IMR-90 (cell line): ENCODE data around the gene TP63. TPM values are rescaled to one million over a fixed set of nuclear protein-coding genes. Genes with fewer than 3 reads are reported as not detected.

ENCODE experiments used
- ATAC-seq: fragments of 200-7000 bp; cut with Tn5 transposase; 2 replicates; pipeline ENCODE4 v1.9.1; 2020; ENCODE audit warnings: low read depth, mild to moderate bottlenecking, moderate library complexity
- BruUV-seq: library from RNA; stranded (reverse); fragments of 400-500 nt; replicated peaks from 2 replicates; lab custom pipeline; 2021; lab: Mats Ljungman, UMichigan
- CTCF ChIA-PET: fragments of 300-600 bp; formaldehyde crosslinking; extraction: SDS; loops from one replicate; lab custom pipeline; 2021; ENCODE audit warnings: antibody characterized with exemption; lab: Yijun Ruan, JAX
- POLR2A ChIA-PET: fragments of 300-600 bp; sonication (Branson Sonifier 250); formaldehyde crosslinking; loops from one replicate; lab custom pipeline; 2022; ENCODE audit warnings: antibody characterized with exemption; ENCODE audit not compliant: unreplicated experiment; lab: Charles Lee
- DNase-seq: peaks from one replicate; pipeline ENCODE4 v3.0.0; 2013
- H2AFZ ChIP-seq: replicated peaks from 2 replicates; pipeline ENCODE3; 2013; ENCODE audit warnings: low read length, mild to moderate bottlenecking; ENCODE audit not compliant: poor library complexity
- H2AK5ac ChIP-seq: 2 replicates; pipeline ENCODE4 v1.6.1; 2013; ENCODE audit warnings: low read depth, low read length, inconsistent platforms
- H2AK9ac ChIP-seq: replicated peaks from 2 replicates; pipeline ENCODE3; 2013; ENCODE audit warnings: mild to moderate bottlenecking, low read depth, low read length, moderate library complexity; ENCODE audit not compliant: poor library complexity
- H2BK120ac ChIP-seq: 2 replicates; pipeline ENCODE4 v1.6.1; 2013; ENCODE audit warnings: low read depth, low read length, inconsistent platforms
- H2BK15ac ChIP-seq: 3 replicates; pipeline ENCODE4 v1.6.1; 2013; ENCODE audit warnings: low read depth, low read length, inconsistent platforms
- H2BK20ac ChIP-seq: 2 replicates; pipeline ENCODE4 v1.6.1; 2013; ENCODE audit warnings: low read depth, mild to moderate bottlenecking, inconsistent platforms, low read length, moderate library complexity
- H2BK5ac ChIP-seq: 2 replicates; pipeline ENCODE4 v1.6.1; 2013; ENCODE audit warnings: mild to moderate bottlenecking, low read depth, low read length, inconsistent platforms; ENCODE audit not compliant: poor library complexity, severe bottlenecking
- H3K14ac ChIP-seq: replicated peaks from 2 replicates; pipeline ENCODE4 v1.6.1; 2013; ENCODE audit warnings: low read depth, low read length, inconsistent platforms
- H3K18ac ChIP-seq: 2 replicates; pipeline ENCODE4 v1.6.1; 2013; ENCODE audit warnings: low read depth, low read length, control low read depth
- H3K23ac ChIP-seq: 2 replicates; pipeline ENCODE4 v1.6.1; 2013; ENCODE audit warnings: low read depth, low read length, inconsistent platforms
- H3K27ac ChIP-seq: 2 replicates; pipeline ENCODE4 v1.5.1; 2013; ENCODE audit warnings: mild to moderate bottlenecking, control low read depth, low read length; ENCODE audit not compliant: insufficient read depth
- H3K27me3 ChIP-seq: 2 replicates; pipeline ENCODE4 v1.6.1; 2013; ENCODE audit warnings: low read length; ENCODE audit not compliant: control insufficient read depth, insufficient read depth
- H3K36me3 ChIP-seq: 2 replicates; pipeline ENCODE4 v1.6.1; 2013; ENCODE audit warnings: low read length, mixed read lengths; ENCODE audit not compliant: control insufficient read depth, insufficient read depth
- H3K4ac ChIP-seq: 2 replicates; pipeline ENCODE4 v1.6.1; 2013; ENCODE audit warnings: low read depth, low read length, inconsistent platforms
- H3K4me1 ChIP-seq: 2 replicates; pipeline ENCODE4 v1.6.1; 2013; ENCODE audit warnings: low read length, mixed read lengths; ENCODE audit not compliant: control insufficient read depth, insufficient read depth
- H3K4me2 ChIP-seq: 2 replicates; pipeline ENCODE4 v1.6.1; 2013; ENCODE audit warnings: low read depth, mild to moderate bottlenecking, control low read depth, low read length, moderate library complexity
- H3K4me3 ChIP-seq: 2 replicates; pipeline ENCODE4 v1.5.1; 2013; ENCODE audit warnings: low read depth, mild to moderate bottlenecking, control low read depth, low read length, moderate library complexity; ENCODE audit not compliant: insufficient read depth
- H3K56ac ChIP-seq: 2 replicates; pipeline ENCODE4 v1.6.1; 2013; ENCODE audit warnings: low read length, inconsistent platforms; ENCODE audit not compliant: insufficient read depth; ENCODE audit errors: extremely low read depth
- H3K79me1 ChIP-seq, 2 experiments: 2 replicates each; pipeline ENCODE4 v1.6.1; 2013; ENCODE audit warnings: low read length in 2 of 2, inconsistent platforms in 1 of 2, low read depth in 1 of 2
- H3K9ac ChIP-seq: 2 replicates; pipeline ENCODE4 v1.6.1; 2013; ENCODE audit warnings: low read depth, low read length, control low read depth
- H3K9me1 ChIP-seq: 2 replicates; pipeline ENCODE4 v1.6.1; 2013; ENCODE audit warnings: low read length, inconsistent platforms; ENCODE audit not compliant: insufficient read depth
- H3K9me3 ChIP-seq: 2 replicates; pipeline ENCODE4 v1.6.1; 2013; ENCODE audit warnings: low read length; ENCODE audit not compliant: control insufficient read depth, insufficient read depth
- H4K20me1 ChIP-seq: 2 replicates; pipeline ENCODE4 v1.6.1; 2013; ENCODE audit warnings: low read length, inconsistent platforms; ENCODE audit not compliant: insufficient read depth
- H4K5ac ChIP-seq: 2 replicates; pipeline ENCODE4 v1.6.1; 2013; ENCODE audit warnings: mild to moderate bottlenecking, low read depth, low read length, control low read depth
- H4K8ac ChIP-seq, 2 experiments: 2 replicates each; pipeline ENCODE4 v1.6.1; 2013; ENCODE audit warnings: low read depth in 2 of 2, low read length in 2 of 2, control low read depth in 1 of 2, inconsistent platforms in 1 of 2
- H4K91ac ChIP-seq: 2 replicates; pipeline ENCODE4 v1.6.1; 2013; ENCODE audit warnings: low read depth, low read length, inconsistent platforms; ENCODE audit not compliant: insufficient read depth
- CEBPB ChIP-seq: IDR thresholded peaks from 2 replicates; pipeline ENCODE4 v1.6.1; 2012; ENCODE audit warnings: low read depth, low read length, improper control_type of control experiment
- ELK1 ChIP-seq: fragments of 150-350 bp; IDR thresholded peaks from 2 replicates; pipeline ENCODE4 v1.6.1; 2016; ENCODE audit warnings: low read depth, mild to moderate bottlenecking, low read length, moderate library complexity, borderline replicate concordance
- MXI1 ChIP-seq: IDR thresholded peaks from 2 replicates; pipeline ENCODE4 v1.6.1; 2012; ENCODE audit warnings: low read depth, mild to moderate bottlenecking, low read length, moderate library complexity, borderline replicate concordance
- RAD21 ChIP-seq: IDR thresholded peaks from 2 replicates; pipeline ENCODE4 v1.6.1; 2012; ENCODE audit warnings: low read length, improper control_type of control experiment
- RCOR1 ChIP-seq: IDR thresholded peaks from 2 replicates; pipeline ENCODE4 v1.6.1; 2012; ENCODE audit warnings: mild to moderate bottlenecking, low read length, improper control_type of control experiment; ENCODE audit not compliant: insufficient replicate concordance
- WGBS, 2 experiments: methylation state at CpG; one replicate each; pipeline versions ENCODE4 v1.1.5 to v1.1.7; 2013; ENCODE audit warnings: missing lambda C conversion rate in 2 of 2; ENCODE audit not compliant: insufficient read length in 1 of 2; ENCODE audit errors: extremely low coverage in 2 of 2; 5-methylcytosine and 5-hydroxymethylcytosine counted together
- dilution Hi-C: fragments of 300-500 bp; cut with HindIII; formaldehyde crosslinking; loops from one replicate; pipeline ENCODE4 v1.14.3; 2018; ENCODE audit warnings: low sequenced_read_pairs; ENCODE audit not compliant: unreplicated experiment
- in situ Hi-C: fragments of 300-500 bp; cut with MboI; formaldehyde crosslinking; loops from 3 replicates; pipeline ENCODE4 v1.14.3; 2019; ENCODE audit warnings: low sequenced_read_pairs, inconsistent platforms, mixed read lengths
- intact Hi-C: fragments of 100-400 bp; cut with micrococcal nuclease; formaldehyde crosslinking; loops from 2 replicates; pipeline ENCODE4 v1.10.0; 2022
- polyA plus RNA-seq, 3 experiments: library from polyadenylated mRNA; depleted of rRNA; stranded (reverse); fragments of >200 nt; gene quantifications; 2 replicates each; pipeline ENCODE4 v1.2.3, GENCODE V29; 2012; ENCODE audit warnings: low replicate concordance in 1 of 3
- total RNA-seq: library from RNA; depleted of rRNA; stranded (reverse); fragments of >200 nt; gene quantifications from 2 replicates; pipeline ENCODE4 v1.2.3, GENCODE V29; 2012

The TP63 gene
- total and polyA plus RNA-seq, 2 of the 4 experiments (the other 2 are of a cell fraction) = not detected

- no peak overlapping the region for H2BK120ac ChIP-seq
- H4K5ac ChIP-seq = no peak overlapping the region; the same call in 1 of the 2 replicates
- CTCF ChIA-PET = interaction anchor here (0.6 to 1.8 kb wide), 2 partner anchors 14 to 121 kb away, joined by 3 to 5 read pairs; no protein-coding TSS in a partner anchor
- H3K4me2 ChIP-seq = peak overlapping the region; percentile 76
- no peak overlapping the region for H2BK5ac ChIP-seq
- H3K4me3 ChIP-seq = peak overlapping the region; percentile 19; the same call in 1 of the 2 replicates
- no TSS peak for BruUV-seq
- no peak overlapping the region for H2AFZ ChIP-seq
- TF ChIP-seq RCOR1 (no peak), ELK1 (no peak), CEBPB (peak; percentile 93), RAD21 (no peak), MXI1 (no peak)
- ATAC-seq (peak; percentile 87), DNase-seq (peak; percentile 72)
- H3K23ac ChIP-seq = no peak overlapping the region
- peak overlapping the region; percentile 67; the same call in 1 of the 2 replicates for H3K18ac ChIP-seq
- H3K9me1 ChIP-seq = no peaks in the 10 kb centered on the region
- H4K91ac ChIP-seq = no peak overlapping the region
- H2AK9ac ChIP-seq = no peak overlapping the region
- H3K27ac ChIP-seq = peak overlapping the region; percentile 54; the same call in 1 of the 2 replicates
- H4K8ac ChIP-seq = no peak overlapping the region
- no peaks in the 10 kb centered on the region for H4K20me1 ChIP-seq
- POLR2A ChIA-PET = no interaction called here
- no peak overlapping the region for H3K4ac ChIP-seq
- dilution Hi-C loops (no loop called here), in situ Hi-C loops (no loop called here), intact Hi-C loops (loop anchor here (10.0 kb wide), 1 partner anchor 108 kb away; no protein-coding TSS in a partner anchor)
- no peak overlapping the region for H3K9ac ChIP-seq
- no peak overlapping the region for H2BK15ac ChIP-seq
- no peaks in the 10 kb centered on the region for H3K9me3 ChIP-seq
- WGBS, 2 experiments = no CpG with 5 or more reads among the region's 5 CpGs
- no peak overlapping the region for H2AK5ac ChIP-seq
- no peaks in the 10 kb centered on the region; the same call in 1 of the 2 replicates for H3K27me3 ChIP-seq
- no peak overlapping the region for H2BK20ac ChIP-seq
- H3K36me3 ChIP-seq = no peaks in the 10 kb centered on the region
- H3K56ac ChIP-seq = no peak overlapping the region
- peaks cover 2% of the 10 kb centered on the region for H3K4me1 ChIP-seq
- no peak overlapping the region for H3K14ac ChIP-seq
- H3K79me1 ChIP-seq = no peaks in the 10 kb centered on the region
These were observed 141.9 kb downstream of the TP63 start for GRCh38 chr3:189773056-189773455.
